ENCODE data around the gene HIRIP3.

- no peak for TF ChIP-seq POLR2A (IDR thresholded peaks at IDR 0.05)
- TF ChIP-seq, protein P1, sequence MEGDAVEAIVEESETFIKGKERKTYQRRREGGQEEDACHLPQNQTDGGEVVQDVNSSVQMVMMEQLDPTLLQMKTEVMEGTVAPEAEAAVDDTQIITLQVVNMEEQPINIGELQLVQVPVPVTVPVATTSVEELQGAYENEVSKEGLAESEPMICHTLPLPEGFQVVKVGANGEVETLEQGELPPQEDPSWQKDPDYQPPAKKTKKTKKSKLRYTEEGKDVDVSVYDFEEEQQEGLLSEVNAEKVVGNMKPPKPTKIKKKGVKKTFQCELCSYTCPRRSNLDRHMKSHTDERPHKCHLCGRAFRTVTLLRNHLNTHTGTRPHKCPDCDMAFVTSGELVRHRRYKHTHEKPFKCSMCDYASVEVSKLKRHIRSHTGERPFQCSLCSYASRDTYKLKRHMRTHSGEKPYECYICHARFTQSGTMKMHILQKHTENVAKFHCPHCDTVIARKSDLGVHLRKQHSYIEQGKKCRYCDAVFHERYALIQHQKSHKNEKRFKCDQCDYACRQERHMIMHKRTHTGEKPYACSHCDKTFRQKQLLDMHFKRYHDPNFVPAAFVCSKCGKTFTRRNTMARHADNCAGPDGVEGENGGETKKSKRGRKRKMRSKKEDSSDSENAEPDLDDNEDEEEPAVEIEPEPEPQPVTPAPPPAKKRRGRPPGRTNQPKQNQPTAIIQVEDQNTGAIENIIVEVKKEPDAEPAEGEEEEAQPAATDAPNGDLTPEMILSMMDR (IDR thresholded peaks at IDR 0.05): no peak
Observed at GRCh38 chr16:29985271-29985811, 10.1 kb downstream of the HIRIP3 start.

Measured in breast epithelium (tissue), 3 donors.